22Rv1 (cell line): ENCODE data around the gene COL4A1.

Experiments used
- H3K27ac ChIP-seq: fragments of 450-650 bp; 2 replicates; pipeline ENCODE4 v1.5.1; 2017
- CTCF ChIP-seq: fragments of 450-650 bp; IDR thresholded peaks from 2 replicates; pipeline ENCODE4 v1.5.1; 2017; ENCODE audit warnings: mild to moderate bottlenecking
- ZFX ChIP-seq: fragments of 450-650 bp; IDR thresholded peaks from 2 replicates; pipeline ENCODE4 v1.6.1; 2017; ENCODE audit warnings: antibody characterized with exemption, borderline replicate concordance

Gene COL4A1

GRCh38 chr13:110264685-110265275 lies 42.2 kb downstream of the COL4A1 start:
- H3K27ac ChIP-seq = no peak overlapping the region
- TF ChIP-seq ZFX (no peak), CTCF (no peak)

- TF ChIP-seq ZFX = no peak
- no peak for TF ChIP-seq CTCF
- no peak overlapping the region for H3K27ac ChIP-seq
Measured at GRCh38 chr13:110263888-110264287, 43.1 kb downstream of the COL4A1 start.

DNA sequence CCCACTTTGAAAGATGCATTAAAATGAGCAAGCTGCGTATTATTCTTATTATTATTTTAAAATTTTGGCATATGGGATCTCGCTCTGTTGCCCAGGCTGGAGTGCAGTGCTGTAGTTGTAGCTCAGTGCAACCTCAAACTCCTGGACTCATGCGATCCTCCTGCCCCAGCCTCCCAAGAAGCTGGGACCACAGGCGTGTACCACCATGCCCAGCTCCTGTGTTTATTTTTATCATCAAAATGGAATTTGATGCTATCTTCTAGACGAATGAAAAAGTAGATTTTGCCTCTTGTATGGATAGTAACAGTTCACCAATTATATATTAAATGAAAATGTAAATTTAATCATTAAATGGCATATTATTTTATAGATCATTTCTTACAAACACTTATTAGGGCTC lies 43.6 kb downstream of the COL4A1 start:
- no peak for TF ChIP-seq CTCF
- no peak for TF ChIP-seq ZFX
- no peak overlapping the region for H3K27ac ChIP-seq

GRCh38 chr13:110262508-110263291 lies 44.3 kb downstream of the COL4A1 start:
- TF ChIP-seq ZFX (no peak), CTCF (no peak)
- no peak overlapping the region for H3K27ac ChIP-seq

- no peak for TF ChIP-seq ZFX
- no peak overlapping the region for H3K27ac ChIP-seq
Measured at GRCh38 chr13:110262082-110262436, 44.9 kb downstream of the COL4A1 start.

DNA sequence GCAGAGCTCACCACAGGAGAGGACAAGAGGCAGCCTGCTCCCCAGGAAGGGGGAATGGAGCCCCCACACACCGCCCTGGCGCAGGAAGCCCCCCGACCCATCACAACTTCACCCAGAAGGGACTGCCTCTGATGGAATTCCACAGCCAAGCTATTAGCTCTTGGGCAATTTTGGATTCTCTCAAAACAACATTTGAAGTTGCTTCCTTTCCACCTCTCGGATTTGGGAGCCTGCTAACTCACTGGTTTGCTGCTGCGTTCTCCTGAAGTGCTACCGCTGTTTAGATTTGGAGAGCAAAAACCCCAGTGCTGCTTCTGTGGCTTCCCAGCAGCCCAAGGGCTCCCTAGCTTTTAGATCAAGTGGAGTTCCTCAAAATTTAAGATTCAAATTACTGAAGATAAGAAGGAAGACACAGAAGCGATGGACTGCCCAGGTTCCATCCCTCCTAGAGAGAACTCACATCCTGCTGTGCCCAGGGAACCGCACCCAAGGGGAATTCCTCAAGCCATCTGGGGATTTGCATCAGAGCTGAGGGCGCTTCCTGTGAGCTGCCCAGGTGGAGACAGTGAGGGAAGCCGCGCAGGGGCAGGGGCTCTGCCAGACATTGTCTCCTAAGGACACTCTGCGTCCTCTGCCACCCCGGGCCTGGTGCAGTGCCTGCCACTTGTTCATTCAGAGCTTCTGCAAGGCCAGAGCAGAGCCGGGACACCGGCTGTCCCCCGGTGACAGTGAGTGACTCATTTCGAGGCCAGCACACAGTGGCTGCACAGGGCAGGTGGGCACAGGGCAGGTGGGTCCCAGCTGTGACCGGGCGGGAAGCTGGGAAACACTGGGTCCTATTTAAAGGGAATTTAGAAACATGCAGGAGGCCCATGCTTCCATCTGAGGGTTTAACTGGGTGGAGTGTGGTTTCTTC lies 45.5 kb downstream of the COL4A1 start:
- no peak overlapping the region for H3K27ac ChIP-seq
- no peak for TF ChIP-seq ZFX
- no peak for TF ChIP-seq CTCF

DNA sequence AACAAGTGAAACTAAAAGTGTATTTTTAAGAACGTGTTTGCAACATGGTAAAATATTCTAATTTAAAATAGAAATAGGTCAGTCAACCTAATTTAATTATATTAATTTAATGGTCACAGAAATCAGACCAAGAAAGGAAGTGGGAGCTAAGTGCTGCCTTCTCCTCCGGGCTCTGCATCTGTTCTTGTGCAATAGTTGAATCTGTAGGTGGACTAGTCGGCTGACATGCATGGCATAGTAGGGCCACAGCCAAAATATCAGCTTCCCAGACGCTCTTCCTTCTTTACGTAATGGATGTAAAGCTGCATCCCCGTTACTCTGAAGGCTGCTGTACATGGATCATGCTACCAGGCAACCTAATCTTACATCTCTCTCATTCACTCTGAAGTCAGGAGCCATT lies 47.3 kb downstream of the COL4A1 start:
- H3K27ac ChIP-seq = no peak overlapping the region
- TF ChIP-seq ZFX (no peak), CTCF (no peak)
